A673 (cell line): ENCODE measurements around the gene ADGRG1.

Source experiments
- CTCF ChIP-seq: fragments of 300-800, 200-600 bp; sonication (generic); conservative IDR thresholded peaks from 2 replicates; pipeline ENCODE4 v1.5.1; 2017; ENCODE audit warnings: low read depth, mild to moderate bottlenecking, antibody characterized with exemption, low read length, moderate library complexity, mixed read lengths
- EZH2 ChIP-seq: fragments of 200-600 bp; sonication (generic); IDR thresholded peaks from 2 replicates; pipeline ENCODE4 v1.6.1; 2017; ENCODE audit warnings: borderline replicate concordance, low read depth, mild to moderate bottlenecking, mixed read lengths, antibody characterized with exemption, low read length; ENCODE audit not compliant: poor library complexity, severe bottlenecking

GRCh38 chr16:57675741-57676551, 47.5 kb downstream of the ADGRG1 start:
- TF ChIP-seq CTCF (no peak), EZH2 (no peak)
